Measurements from ENCODE around the gene SRA1. TPM values are rescaled to one million over a fixed set of nuclear protein-coding genes. Genes with fewer than 3 reads are reported as not detected.
"Not testable (repeated sequence)": the region's sequence is repeated elsewhere in the genome, so short reads cannot be mapped to it uniquely, and the experiment has no call there.

Gene SRA1
- total RNA-seq, 1 experiment from 2014 or later = 37.8 TPM

GRCh38 chr5:140595538-140596300 lies 38.4 kb upstream of the SRA1 start (continued):
- TF ChIP-seq, protein P1, sequence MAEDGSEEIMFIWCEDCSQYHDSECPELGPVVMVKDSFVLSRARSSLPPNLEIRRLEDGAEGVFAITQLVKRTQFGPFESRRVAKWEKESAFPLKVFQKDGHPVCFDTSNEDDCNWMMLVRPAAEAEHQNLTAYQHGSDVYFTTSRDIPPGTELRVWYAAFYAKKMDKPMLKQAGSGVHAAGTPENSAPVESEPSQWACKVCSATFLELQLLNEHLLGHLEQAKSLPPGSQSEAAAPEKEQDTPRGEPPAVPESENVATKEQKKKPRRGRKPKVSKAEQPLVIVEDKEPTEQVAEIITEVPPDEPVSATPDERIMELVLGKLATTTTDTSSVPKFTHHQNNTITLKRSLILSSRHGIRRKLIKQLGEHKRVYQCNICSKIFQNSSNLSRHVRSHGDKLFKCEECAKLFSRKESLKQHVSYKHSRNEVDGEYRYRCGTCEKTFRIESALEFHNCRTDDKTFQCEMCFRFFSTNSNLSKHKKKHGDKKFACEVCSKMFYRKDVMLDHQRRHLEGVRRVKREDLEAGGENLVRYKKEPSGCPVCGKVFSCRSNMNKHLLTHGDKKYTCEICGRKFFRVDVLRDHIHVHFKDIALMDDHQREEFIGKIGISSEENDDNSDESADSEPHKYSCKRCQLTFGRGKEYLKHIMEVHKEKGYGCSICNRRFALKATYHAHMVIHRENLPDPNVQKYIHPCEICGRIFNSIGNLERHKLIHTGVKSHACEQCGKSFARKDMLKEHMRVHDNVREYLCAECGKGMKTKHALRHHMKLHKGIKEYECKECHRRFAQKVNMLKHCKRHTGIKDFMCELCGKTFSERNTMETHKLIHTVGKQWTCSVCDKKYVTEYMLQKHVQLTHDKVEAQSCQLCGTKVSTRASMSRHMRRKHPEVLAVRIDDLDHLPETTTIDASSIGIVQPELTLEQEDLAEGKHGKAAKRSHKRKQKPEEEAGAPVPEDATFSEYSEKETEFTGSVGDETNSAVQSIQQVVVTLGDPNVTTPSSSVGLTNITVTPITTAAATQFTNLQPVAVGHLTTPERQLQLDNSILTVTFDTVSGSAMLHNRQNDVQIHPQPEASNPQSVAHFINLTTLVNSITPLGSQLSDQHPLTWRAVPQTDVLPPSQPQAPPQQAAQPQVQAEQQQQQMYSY (CRISPR knock-in tag; IDR thresholded peaks at IDR 0.05) = no peak
- TF ChIP-seq ZNF671 (CRISPR knock-in tag; IDR thresholded peaks at IDR 0.05) = no peak
- no peak for TF ChIP-seq ZNF512 (CRISPR knock-in tag; IDR thresholded peaks at IDR 0.05; ENCODE audit: borderline replicate concordance)
- no peak for TF ChIP-seq GABPB1 (CRISPR knock-in tag; IDR thresholded peaks at IDR 0.05)
- no peak for TF ChIP-seq OVOL2 (CRISPR knock-in tag; IDR thresholded peaks at IDR 0.05; ENCODE audit: borderline replicate concordance)

DNA sequence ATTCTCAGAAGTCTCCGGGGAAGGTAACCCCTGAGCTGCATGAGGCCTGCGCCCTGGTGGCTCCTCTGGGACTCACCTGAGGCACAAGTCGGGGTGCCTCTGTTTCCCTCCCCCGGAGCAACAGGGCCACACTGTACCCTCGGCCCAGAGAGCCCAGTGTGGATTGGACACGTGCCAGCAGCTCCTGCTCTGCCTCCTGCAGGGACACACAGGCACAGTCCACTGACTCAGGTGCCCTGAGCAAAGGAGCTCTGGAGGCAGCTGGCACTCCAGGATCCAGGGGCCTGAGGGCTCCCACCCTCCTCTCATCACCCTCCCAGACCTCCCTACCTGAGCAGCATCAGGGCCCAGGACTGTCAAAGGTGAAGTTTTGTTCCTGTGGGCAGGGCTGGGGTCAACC lies 36.9 kb upstream of the SRA1 start:
- no peaks in the 10 kb centered on the region for H3K9me3 Mint-ChIP-seq
- ChIA-PET CTCF (interaction anchor here (1.5 kb wide), 1 partner anchor 41 kb away, joined by 3 read pairs; no protein-coding TSS in a partner anchor), POLR2A (no interaction called here)
- H3K4me3 Mint-ChIP-seq = no peak overlapping the region
- ATAC-seq (no peak), DNase-seq (ENCODE audit: low spot score) (no peak)
- no peaks in the 10 kb centered on the region for H3K36me3 Mint-ChIP-seq
- TF ChIP-seq ZNF138 (CRISPR knock-in tag; conservative IDR thresholded peaks at IDR 0.05) = no peak
- TF ChIP-seq NR2C2 (CRISPR knock-in tag; IDR thresholded peaks at IDR 0.05) = no peak
- no peak for TF ChIP-seq USF2 (CRISPR knock-in tag; IDR thresholded peaks at IDR 0.05)
- TF ChIP-seq TEAD4 (CRISPR knock-in tag; IDR thresholded peaks at IDR 0.05) = no peak
- no peak for TF ChIP-seq IRF2 (CRISPR knock-in tag; IDR thresholded peaks at IDR 0.05; ENCODE audit: borderline replicate concordance, low read depth)
- TF ChIP-seq SMAD3 (CRISPR knock-in tag; IDR thresholded peaks at IDR 0.05; ENCODE audit: borderline replicate concordance) = no peak
- TF ChIP-seq ZNF121 (CRISPR knock-in tag; IDR thresholded peaks at IDR 0.05) = no peak
- TF ChIP-seq GABPB1 (CRISPR knock-in tag; IDR thresholded peaks at IDR 0.05) = no peak
- no peak for TF ChIP-seq CREB1 (CRISPR knock-in tag; IDR thresholded peaks at IDR 0.05)
- TF ChIP-seq ZNF423 (CRISPR knock-in tag; IDR thresholded peaks at IDR 0.05) = no peak
- no peak for TF ChIP-seq HMGXB4 (CRISPR knock-in tag; IDR thresholded peaks at IDR 0.05)
- TF ChIP-seq, protein P1 (CRISPR knock-in tag; IDR thresholded peaks at IDR 0.05) = no peak
- H3K27ac Mint-ChIP-seq = no peak overlapping the region
- peaks cover 5% of the 10 kb centered on the region for H3K4me1 Mint-ChIP-seq
- peaks cover 19% of the 10 kb centered on the region for H3K27me3 Mint-ChIP-seq (ENCODE audit: low read depth)

GRCh38 chr5:140593070-140593469 lies 35.8 kb upstream of the SRA1 start:
- H3K4me1 Mint-ChIP-seq; H3K9me3 Mint-ChIP-seq; POLR2A ChIA-PET; ATAC-seq; H3K27ac Mint-ChIP-seq; DNase-seq (ENCODE audit: low spot score); H3K36me3 Mint-ChIP-seq: not testable (repeated sequence)
- peaks cover 12% of the 10 kb centered on the region; the same call in 1 of the 2 replicates for H3K27me3 Mint-ChIP-seq (ENCODE audit: low read depth)
- CTCF ChIA-PET = interaction anchor here (1.5 kb wide), 1 partner anchor 42 kb away, joined by 3 read pairs; no protein-coding TSS in a partner anchor
- peak overlapping the region; percentile 22; the same call in 1 of the 2 replicates for H3K4me3 Mint-ChIP-seq
